ENCODE measurements around the gene ZNF644.
"Not testable (repeated sequence)": the region's sequence is repeated elsewhere in the genome, so short reads cannot be mapped to it uniquely, and the experiment has no call there.

ZNF644 gene

GRCh38 chr1:90977522-90977921 is 44.3 kb downstream of the ZNF644 start:
- no peak for DNase-seq

- DNase-seq: no peak
Observed at GRCh38 chr1:90973897-90974798, 47.7 kb downstream of the ZNF644 start.

- DNase-seq: no peak
Observed at GRCh38 chr1:90970208-90970607, 51.6 kb downstream of the ZNF644 start.

- DNase-seq: no peak
Observed at GRCh38 chr1:90969241-90969640, 52.6 kb downstream of the ZNF644 start.

- no peak for DNase-seq
Observed at GRCh38 chr1:90964444-90965035, 57.3 kb downstream of the ZNF644 start.

GRCh38 chr1:90963651-90964050 is 58.2 kb downstream of the ZNF644 start:
- DNase-seq: no peak

GRCh38 chr1:90963236-90963635 is 58.6 kb downstream of the ZNF644 start:
- no peak for DNase-seq

- no peak for DNase-seq
Observed at GRCh38 chr1:90959352-90960206, 62.3 kb downstream of the ZNF644 start.

- no peak for DNase-seq
Observed at GRCh38 chr1:90957497-90957896, 64.3 kb downstream of the ZNF644 start.

- DNase-seq: no peak
Observed at GRCh38 chr1:90955769-90956168, 66.1 kb downstream of the ZNF644 start.

GRCh38 chr1:90952906-90953305 is 68.9 kb downstream of the ZNF644 start:
- no peak for DNase-seq

GRCh38 chr1:90951009-90951408 is 70.8 kb downstream of the ZNF644 start:
- DNase-seq: no peak

GRCh38 chr1:90948301-90948700 is 73.5 kb downstream of the ZNF644 start:
- DNase-seq: no peak

- DNase-seq: no peak
Observed at GRCh38 chr1:90946630-90947029, 75.2 kb downstream of the ZNF644 start.

GRCh38 chr1:90945287-90945686 is 76.5 kb downstream of the ZNF644 start:
- DNase-seq: no peak

- DNase-seq: no peak
Observed at GRCh38 chr1:90943966-90944365, 77.9 kb downstream of the ZNF644 start.

- no peak for DNase-seq
Observed at GRCh38 chr1:90940746-90941145, 81.1 kb downstream of the ZNF644 start.

GRCh38 chr1:90936731-90937130 is 85.1 kb downstream of the ZNF644 start:
- DNase-seq: no peak

GRCh38 chr1:90936061-90936460 is 85.8 kb downstream of the ZNF644 start:
- DNase-seq: no peak

- DNase-seq: not testable (repeated sequence)
Observed at GRCh38 chr1:90928231-90928630, 93.6 kb downstream of the ZNF644 start.

GRCh38 chr1:90927674-90928073 is 94.2 kb downstream of the ZNF644 start:
- not testable (repeated sequence) for DNase-seq

GRCh38 chr1:90926971-90927370 is 94.9 kb downstream of the ZNF644 start:
- DNase-seq: no peak
